SK-MEL-5 (cell line): ENCODE data around the gene NTHL1. TPM values are rescaled to one million over a fixed set of nuclear protein-coding genes. Genes with fewer than 3 reads are reported as not detected.

Source experiments
- DNase-seq: peaks from one replicate; pipeline ENCODE4 v3.0.0-alpha.2; 2016; ENCODE audit warnings: low read depth, low spot score
- in situ Hi-C: cut with HindIII; loops from 2 replicates; pipeline ENCODE4 v1.10.0; 2016; ENCODE audit warnings: low sequenced_read_pairs, high pct_unique_total_duplicates, low pct_unique_long_range_greater_than_20kb
- small RNA-seq, 2 experiments: library from RNA; depleted of rRNA; stranded (forward); fragments of <200 nt; gene quantifications; one replicate each; pipeline ENCODE3, GENCODE V24; 2014
- total RNA-seq: library from RNA; depleted of rRNA; stranded (reverse); fragments of >200 nt; shearing (Covaris generic); gene quantifications from 2 replicates; pipeline ENCODE4 v1.2.3, GENCODE V29; 2014; rRNA removed

The NTHL1 gene
- total RNA-seq, 1 experiment from 2014 or later: 27.0 TPM

DNA sequence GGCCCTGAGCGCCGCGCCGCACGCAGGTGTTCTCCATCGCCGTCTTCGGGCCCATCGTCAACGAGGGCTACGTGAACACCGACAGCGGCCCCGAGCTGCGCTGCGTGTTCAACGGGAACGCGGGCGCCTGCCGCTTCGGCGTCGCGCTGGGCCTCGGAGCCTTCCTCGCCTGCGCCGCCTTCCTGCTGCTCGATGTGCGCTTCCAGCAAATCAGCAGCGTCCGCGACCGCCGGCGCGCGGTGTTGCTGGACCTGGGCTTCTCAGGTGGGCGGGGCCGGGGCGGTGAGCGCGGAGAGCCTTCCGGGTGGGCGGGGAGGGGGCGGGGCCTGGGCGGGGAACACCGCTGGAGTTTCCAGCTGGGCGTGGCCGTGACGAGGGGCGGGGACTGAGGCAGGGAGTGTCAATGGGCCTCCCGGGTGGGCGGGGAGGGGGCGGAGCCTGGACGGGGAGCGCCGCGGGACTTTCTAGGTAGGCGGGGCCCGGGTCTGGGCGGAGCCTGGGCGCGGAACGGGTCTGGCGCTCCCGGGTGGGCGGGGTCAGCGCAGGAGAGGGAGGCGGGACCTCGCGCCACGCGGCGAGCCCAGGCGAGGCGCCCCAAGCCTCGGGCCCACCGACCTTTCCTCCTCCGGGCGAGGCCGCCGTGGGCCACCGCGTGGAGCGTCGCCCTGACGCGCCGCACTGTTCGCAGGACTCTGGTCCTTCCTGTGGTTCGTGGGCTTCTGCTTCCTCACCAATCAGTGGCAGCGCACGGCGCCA is 55.5 kb downstream of the NTHL1 start:
- in situ Hi-C loops: no loop called here
- peak; percentile 73 for DNase-seq

DNA sequence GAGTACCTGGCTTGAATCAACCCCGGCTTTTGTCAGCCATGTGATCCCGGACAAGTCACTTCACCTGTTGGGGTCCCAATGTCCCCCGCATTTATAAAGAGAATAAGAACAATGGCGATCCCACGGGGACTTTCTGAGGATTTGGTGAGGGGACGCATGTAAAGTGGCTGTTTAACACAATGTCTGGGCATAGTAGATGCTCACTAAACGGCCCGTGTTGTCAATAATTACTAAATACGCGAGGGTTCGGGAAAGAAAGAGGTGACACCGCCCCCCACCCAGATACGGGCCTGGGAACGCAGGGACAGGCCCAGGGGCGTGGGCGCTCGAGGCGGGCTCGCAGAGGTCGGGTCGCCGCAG is 56.1 kb downstream of the NTHL1 start:
- in situ Hi-C loops: no loop called here
- no peak for DNase-seq

DNA sequence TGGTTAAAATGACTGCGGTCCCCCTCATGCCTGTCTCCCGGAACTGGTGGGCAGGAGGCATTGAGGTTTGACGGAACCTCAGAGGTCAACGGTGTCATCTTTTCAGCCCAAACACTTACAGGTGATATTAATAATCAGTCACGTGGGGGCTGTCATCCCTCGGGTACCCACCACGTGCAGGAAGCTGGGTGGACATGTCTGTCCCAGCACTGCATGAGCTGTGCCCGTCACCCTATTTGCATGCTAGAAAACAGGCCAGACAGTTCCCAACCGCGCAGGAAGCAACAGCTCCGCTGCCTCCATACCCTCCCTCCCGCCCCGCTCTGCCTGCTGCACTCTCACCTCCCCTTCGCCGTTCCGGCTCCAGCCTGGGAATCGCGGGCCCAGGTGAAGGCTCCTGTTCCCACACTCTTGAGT is 56.5 kb downstream of the NTHL1 start:
- in situ Hi-C loops: no loop called here
- DNase-seq: no peak

DNA sequence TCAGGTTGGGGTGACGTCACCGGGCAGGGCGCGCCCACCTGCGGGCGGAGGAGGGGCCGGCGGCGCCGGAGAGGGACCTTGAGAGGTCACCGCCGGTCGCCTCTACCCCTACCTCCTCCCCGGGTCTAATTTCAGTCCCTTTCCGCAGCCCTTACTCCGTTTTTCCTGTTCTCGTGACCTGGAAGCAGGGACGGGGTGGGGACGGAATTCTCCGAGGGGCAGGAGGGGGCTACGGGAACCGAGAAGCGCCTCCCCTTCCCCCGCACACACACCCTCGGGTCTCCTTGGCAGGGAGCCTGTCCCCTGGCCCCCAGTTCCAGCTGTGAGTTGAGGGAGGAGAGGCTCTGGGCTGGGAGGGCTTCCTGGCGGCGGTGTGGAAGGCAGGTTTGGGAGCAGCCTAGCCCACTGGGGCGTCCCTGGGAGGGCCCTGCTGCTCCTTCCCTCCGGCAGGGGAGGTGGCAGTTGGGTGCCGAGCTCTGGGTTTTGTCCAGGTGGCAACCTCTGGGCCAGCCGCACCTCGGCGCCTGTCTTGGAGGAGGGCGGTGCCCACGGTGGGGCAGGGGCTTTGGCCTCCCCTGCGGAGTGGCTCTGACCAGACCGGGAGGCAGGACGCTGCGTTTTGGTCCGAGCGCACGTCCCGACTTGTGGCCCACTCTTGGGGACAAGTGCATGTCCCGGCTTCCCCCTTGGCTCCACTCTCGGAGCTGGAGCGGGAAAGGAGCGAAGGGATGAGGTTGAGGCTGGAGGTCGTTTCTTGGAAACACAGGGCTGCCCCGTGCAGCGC is 57.1 kb downstream of the NTHL1 start:
- in situ Hi-C loops: no loop called here
- no peak for DNase-seq

DNA sequence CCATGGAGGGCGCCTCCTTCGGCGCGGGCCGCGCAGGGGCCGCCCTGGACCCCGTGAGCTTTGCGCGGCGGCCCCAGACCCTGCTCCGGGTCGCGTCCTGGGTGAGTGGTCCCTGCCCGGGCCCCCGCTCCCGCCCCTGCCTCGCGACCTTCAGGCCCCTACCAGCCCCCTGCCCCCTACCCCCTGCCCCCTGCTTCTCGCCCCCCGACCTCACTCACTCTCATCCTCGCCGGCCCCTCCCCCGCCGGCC is 57.6 kb downstream of the NTHL1 start:
- in situ Hi-C loops: no loop called here
- no peak for DNase-seq

Small RNA genes lying within 50 kb of the gene (small RNA-seq; reads per million reads assigned to genes)
- gene MIR1225: 0 reads per million in 2 experiments
- 0 reads per million in 2 experiments for gene RN7SL219P

Other genes with a start within 250 kb of the NTHL1 start
- 41.3 and 50.9 TPM in 2 replicates for gene HAGH, start 221.0 kb downstream of the NTHL1 start, total RNA-seq
- 75.3 and 96.5 TPM in 2 replicates for gene FAHD1, start 220.6 kb downstream of the NTHL1 start, total RNA-seq
- gene MEIOB, start 175.7 kb downstream of the NTHL1 start, total RNA-seq: 0.48 TPM in 1 of 2 replicates, not detected in the other
- gene HS3ST6, start 129.4 kb downstream of the NTHL1 start, total RNA-seq: not detected in 2 replicates
- 17.2 and 23.6 TPM in 2 replicates for gene MSRB1, start 104.6 kb downstream of the NTHL1 start, total RNA-seq
- gene RPL3L, start 93.1 kb downstream of the NTHL1 start, total RNA-seq: not detected in 2 replicates
- gene NDUFB10, start 88.3 kb downstream of the NTHL1 start, total RNA-seq: 234 and 241 TPM in 2 replicates
- gene RPS2, start 83.0 kb downstream of the NTHL1 start, total RNA-seq: 2,672 and 2,687 TPM in 2 replicates
- not detected in 2 replicates for gene RNF151, start 81.0 kb downstream of the NTHL1 start, total RNA-seq
- gene TBL3, start 75.8 kb downstream of the NTHL1 start, total RNA-seq: 26.5 and 27.9 TPM in 2 replicates
- not detected in 2 replicates for gene NOXO1, start 66.4 kb downstream of the NTHL1 start, total RNA-seq
- 29.2 and 33.9 TPM in 2 replicates for gene GFER, start 63.6 kb downstream of the NTHL1 start, total RNA-seq
- gene SYNGR3, start 57.9 kb downstream of the NTHL1 start, total RNA-seq: 0.37 and 1.5 TPM in 2 replicates
- gene ZNF598, start 38.0 kb downstream of the NTHL1 start, total RNA-seq: 10.4 and 10.7 TPM in 2 replicates
- gene NPW, start 28.0 kb downstream of the NTHL1 start, total RNA-seq: 0.55 TPM in 1 of 2 replicates, not detected in the other
- 7.0 and 9.3 TPM in 2 replicates for gene NHERF2, start 20.9 kb downstream of the NTHL1 start, total RNA-seq
- gene TSC2, start 151 bp upstream of the NTHL1 start, total RNA-seq: 11.6 and 20.2 TPM in 2 replicates
- 18.7 and 18.8 TPM in 2 replicates for gene PKD1, start 88.1 kb upstream of the NTHL1 start, total RNA-seq
- gene RAB26, start 100.8 kb upstream of the NTHL1 start, total RNA-seq: 0.27 and 0.40 TPM in 2 replicates
- 59.3 and 62.4 TPM in 2 replicates for gene TRAF7, start 107.9 kb upstream of the NTHL1 start, total RNA-seq
- gene CASKIN1, start 148.8 kb upstream of the NTHL1 start, total RNA-seq: 0.67 and 0.95 TPM in 2 replicates
- 29.9 and 33.4 TPM in 2 replicates for gene MLST8, start 157.6 kb upstream of the NTHL1 start, total RNA-seq
- gene BRICD5, start 163.0 kb upstream of the NTHL1 start, total RNA-seq: 0.96 and 1.6 TPM in 2 replicates
- gene PGP, start 167.0 kb upstream of the NTHL1 start, total RNA-seq: 13.6 and 15.1 TPM in 2 replicates
- gene E4F1, start 175.8 kb upstream of the NTHL1 start, total RNA-seq: 17.5 and 19.0 TPM in 2 replicates
- gene DNASE1L2, start 188.6 kb upstream of the NTHL1 start, total RNA-seq: 1.0 and 1.3 TPM in 2 replicates
- 44.5 and 47.7 TPM in 2 replicates for gene ECI1, start 203.8 kb upstream of the NTHL1 start, total RNA-seq
- gene RNPS1, start 220.3 kb upstream of the NTHL1 start, total RNA-seq: 101 and 113 TPM in 2 replicates